Inflammatory macrophage treated with lipopolysaccharide for 4 hours (primary cell): ENCODE measurements around the gene OGFOD3.
"Not testable (repeated sequence)": the region's sequence is repeated elsewhere in the genome, so short reads cannot be mapped to it uniquely, and the experiment has no call there.

Experiments used
- DNase-seq: peaks from one replicate; pipeline ENCODE4 v3.0.0-alpha.2; 2020

OGFOD3 gene

GRCh38 chr17:82349287-82349701, 69.1 kb downstream of the OGFOD3 start:
- no peak for DNase-seq

- DNase-seq, result no peak
Measured at GRCh38 chr17:82348866-82349265, 69.5 kb downstream of the OGFOD3 start.

- DNase-seq, result no peak
Measured at GRCh38 chr17:82348434-82348833, 70.0 kb downstream of the OGFOD3 start.

DNA sequence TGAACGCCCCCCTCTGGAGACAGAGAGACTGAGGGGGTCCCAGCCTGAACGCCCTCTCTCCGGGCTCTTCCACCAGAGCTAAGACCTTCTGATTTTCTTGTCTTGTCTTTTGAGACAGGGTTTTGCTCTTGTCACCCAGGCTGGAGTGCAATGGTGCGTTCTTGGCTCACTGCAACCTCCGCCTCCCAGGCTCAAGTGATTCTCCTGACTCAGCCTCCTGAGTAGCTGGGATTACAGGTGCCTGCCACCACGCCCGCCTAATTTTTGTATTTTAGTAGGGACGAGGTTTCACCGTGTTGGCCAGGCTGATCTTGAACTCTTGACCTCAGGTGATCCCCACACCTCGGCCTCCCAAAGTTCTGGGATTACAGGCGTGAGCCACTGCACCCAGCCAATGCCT, 70.4 kb downstream of the OGFOD3 start:
- DNase-seq, result not testable (repeated sequence)

DNA sequence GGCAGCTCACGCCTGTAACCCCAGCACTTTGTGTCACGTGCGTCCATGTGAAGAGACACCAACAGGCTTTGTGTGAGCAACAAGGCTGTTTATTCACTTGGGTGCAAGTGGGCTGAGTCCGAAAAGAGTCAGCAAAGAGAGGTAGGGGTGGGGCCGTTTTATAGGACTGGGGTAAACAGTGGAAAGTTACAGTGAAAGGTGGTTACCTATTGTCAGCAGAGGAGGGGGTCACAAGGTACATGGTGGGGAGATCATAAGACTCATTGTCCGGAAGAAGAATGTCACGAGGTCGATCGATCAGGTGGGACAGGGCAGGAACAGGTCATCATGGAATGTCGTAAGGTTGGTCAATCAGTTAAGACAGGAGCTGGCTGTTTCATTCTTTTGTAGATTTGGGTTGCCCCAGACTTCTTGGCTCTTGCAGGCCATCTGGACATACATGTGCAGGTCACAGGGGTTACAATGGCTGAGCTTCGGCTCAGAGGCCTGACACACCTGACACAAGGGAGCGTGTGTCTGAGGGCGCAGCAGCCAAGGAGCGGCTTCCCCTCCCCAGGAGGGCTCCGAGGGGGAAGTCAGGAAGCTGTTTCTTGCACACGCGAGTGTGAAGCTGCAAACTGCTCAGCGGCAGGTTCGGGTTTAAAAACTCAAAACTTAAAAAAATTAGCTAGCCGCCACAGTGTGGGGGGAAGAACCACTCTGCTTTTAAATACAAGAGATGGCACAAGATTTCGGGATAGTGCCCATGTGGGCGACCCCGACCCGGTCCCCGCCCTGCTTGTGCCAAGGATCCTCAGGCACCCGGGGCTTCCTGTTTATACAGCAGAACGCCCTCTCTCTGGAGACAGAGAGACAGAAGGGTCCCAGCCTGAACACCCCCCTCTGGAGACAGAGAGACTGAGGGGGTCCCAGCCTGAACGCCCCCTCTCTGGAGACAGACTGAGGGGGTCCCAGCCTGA, 71.8 kb downstream of the OGFOD3 start:
- DNase-seq, result no peak

- no peak for DNase-seq
Measured at GRCh38 chr17:82345151-82345976, 73.0 kb downstream of the OGFOD3 start.

DNA sequence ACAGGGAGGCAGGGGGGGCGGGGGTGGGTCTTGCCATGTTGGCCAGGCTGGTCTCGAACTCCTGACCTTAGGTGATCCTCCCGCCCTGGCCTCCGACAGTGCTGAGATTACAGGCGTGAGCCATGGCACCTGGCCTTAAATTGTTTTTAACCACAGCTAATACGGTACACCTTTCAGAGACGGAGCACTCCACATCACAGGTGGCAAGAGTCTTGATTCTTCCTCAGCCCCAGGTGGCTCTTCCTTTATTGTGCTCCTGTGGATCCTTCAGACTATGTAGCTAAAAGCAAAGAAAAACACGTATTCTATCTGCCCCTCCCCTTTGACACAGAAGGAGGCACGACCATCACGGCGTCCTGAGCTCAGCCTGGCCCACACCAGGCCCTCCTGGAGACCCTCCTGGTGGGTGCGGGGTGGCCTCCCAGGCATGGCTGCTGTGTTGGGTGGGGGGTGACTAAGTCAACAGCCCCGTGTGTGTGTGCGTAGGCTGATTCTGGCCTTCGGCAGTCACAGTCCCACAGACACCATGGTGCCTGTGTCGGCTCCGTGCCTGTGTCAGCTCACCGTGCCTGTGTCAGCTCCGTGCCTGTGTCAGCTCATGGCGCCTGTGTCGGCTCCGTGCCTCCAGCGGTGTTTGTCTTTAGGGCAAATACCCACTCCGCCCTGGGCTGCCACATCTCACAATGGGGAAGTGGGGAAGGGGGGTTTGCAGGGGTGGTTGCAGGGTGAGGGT, 74.0 kb downstream of the OGFOD3 start:
- no peak for DNase-seq

- no peak for DNase-seq
Measured at GRCh38 chr17:82343560-82343959, 74.8 kb downstream of the OGFOD3 start.

GRCh38 chr17:82342361-82343079, 75.9 kb downstream of the OGFOD3 start:
- DNase-seq, result no peak

DNA sequence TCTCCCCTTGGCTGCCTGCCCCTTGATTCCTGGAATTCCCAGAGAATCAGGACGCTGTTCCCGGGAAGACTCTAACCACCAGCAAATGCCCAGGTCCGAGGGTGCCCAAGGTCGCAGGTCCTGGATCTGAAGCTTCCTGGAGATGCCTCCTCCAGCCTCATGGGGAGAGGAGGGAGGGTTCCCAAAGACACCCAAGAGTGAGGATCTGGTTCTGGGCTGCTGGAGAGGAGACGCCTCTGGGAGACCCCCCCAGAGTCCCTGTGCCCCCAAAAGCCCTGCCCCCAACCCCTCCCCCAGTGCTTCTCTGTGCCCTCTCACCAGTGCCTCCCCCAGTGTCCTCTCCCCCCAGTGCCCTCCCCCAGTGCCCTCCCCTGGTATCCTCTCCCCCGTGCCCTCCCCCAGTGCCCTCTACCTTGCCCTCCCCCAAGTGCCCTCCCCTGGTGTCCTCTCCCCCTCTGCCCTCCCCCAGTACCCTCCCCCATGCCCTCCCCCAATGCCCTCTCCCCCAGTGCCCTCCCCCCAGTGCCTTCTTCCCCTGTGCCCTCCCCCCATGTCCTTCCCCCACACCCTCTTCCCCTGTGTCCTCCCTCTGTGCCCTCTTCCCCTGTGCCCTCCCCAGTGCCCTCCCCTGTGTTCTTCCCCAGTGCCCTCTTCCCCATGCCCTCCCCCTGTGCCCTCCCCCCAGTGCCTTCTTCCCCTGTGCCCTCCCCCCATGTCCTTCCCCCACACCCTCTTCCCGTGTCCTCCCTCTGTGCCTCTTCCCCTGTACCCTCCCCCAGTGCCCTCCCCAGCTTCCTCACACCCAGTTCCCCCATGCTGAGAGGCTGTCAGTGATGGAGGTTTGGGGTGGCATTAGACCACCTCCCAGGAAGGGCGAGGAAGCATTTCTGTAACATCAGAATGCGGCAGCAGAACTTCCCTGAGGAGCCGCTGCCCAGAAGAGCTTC, 78.5 kb downstream of the OGFOD3 start:
- DNase-seq, result no peak
